GM19467 (cell line): ENCODE measurements around the gene MDFI.

Experiments
- ATAC-seq: cut with Tn5 transposase; IDR thresholded peaks from one replicate; pipeline ENCODE4 v1.9.1; 2021; ENCODE audit warnings: mild to moderate bottlenecking, moderate library complexity; ENCODE audit not compliant: unreplicated experiment

Gene MDFI

DNA sequence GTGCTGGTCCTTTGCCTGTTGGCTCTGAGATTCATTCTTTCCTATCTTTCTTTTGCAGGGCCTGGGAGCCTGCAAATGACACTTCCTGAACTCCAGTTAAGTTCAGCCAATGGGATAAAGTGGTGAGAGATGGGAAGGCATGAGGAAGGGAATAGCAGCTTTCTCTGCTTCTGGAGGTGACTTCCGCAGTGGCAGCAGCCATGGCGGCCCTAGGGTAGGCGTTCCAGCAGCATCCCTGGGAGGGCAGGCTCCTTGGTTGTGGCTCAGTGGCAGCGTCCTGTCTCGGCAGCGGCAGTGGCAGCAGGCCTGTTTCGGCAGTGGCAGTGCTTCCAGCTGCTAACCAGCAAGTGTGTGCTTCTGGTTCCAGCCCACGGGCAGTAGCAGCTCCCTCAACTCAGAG, 7.3 kb upstream of the MDFI start:
- no peak for ATAC-seq

DNA sequence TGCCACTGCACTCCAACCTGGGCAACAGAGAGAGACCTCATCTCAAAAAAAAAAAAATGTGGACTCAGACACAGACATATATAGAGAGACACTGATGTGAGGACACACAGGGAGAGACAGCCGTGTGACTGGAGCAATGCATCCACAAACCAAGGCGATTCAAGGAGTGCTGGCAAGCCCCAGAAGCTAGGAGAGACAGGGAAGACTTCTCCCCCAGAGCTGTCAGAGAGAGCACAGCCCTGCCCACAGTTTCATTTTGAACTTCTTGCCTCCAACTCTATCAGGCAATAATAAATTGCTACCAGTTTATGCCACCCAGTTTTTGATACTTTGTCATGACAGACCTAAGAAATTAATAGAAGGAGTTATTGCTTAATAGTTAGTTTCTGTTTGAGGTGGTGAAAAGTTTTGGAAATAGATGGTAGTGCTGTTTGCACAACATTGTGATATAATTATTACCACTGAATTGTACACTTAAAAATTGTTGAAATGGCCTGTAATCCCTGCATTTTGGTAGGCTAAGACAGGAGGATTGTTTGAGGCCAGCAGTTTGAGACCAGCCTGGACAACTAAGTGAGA, 5.1 kb upstream of the MDFI start:
- ATAC-seq, result no peak

DNA sequence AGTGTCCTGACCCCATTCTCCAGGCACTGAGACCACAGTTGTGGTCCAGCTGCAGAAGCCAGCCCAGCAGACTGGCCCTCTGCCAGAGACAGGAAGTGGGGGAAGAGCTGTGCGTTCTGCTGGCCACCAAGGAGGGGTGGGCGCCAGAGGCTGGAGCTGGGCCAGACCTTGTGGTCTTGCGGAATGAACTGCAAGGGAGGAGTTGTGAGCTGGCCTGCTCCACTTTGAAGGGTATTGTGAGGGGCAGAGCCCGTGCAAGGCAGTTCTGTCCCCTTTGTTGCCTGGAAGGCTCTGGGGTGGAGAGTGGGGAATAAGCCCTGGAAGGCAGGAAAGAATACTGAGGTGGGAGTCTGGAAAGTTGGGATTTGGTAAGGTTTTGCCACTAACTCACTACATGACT, 3.6 kb upstream of the MDFI start:
- no peak for ATAC-seq

DNA sequence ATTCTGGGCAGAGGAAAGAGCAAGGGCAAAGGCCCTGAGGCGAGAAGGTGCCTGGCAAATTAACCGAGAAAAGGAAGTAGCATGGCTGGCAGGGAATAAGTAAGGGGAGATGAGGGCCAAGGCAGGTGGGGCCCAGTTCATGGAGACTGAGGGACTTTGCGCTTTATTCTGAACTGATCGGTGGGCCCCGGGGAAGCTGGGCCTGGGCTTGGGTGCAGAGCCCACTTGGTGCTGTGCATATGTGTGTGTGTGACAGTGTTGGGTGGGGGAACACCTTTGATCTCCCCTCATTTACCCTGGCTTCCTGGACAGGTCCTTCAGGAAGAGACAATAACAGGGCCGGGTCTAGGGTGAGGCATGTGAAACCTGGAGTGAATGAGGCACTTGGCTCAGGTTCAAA, 2.9 kb upstream of the MDFI start:
- ATAC-seq, result no peak

DNA sequence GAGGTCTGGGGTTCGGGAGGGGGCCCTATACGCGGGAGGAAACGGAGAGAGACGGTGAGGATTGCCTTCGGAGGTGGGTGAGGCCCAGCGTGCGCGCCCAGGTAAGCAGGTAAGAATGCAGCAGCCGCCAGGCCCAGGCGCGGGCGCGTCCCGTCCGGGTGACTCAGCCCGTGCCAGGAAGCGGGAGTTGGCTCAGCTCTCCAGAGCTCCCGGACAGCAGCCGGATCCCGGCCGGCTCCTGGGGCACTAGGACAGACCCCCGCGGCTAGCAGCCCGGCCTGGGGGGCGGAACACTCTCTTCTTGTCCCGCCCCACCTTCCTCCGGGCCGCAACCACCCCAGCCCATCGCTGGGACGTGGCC, 1.5 kb upstream of the MDFI start:
- no peak for ATAC-seq

DNA sequence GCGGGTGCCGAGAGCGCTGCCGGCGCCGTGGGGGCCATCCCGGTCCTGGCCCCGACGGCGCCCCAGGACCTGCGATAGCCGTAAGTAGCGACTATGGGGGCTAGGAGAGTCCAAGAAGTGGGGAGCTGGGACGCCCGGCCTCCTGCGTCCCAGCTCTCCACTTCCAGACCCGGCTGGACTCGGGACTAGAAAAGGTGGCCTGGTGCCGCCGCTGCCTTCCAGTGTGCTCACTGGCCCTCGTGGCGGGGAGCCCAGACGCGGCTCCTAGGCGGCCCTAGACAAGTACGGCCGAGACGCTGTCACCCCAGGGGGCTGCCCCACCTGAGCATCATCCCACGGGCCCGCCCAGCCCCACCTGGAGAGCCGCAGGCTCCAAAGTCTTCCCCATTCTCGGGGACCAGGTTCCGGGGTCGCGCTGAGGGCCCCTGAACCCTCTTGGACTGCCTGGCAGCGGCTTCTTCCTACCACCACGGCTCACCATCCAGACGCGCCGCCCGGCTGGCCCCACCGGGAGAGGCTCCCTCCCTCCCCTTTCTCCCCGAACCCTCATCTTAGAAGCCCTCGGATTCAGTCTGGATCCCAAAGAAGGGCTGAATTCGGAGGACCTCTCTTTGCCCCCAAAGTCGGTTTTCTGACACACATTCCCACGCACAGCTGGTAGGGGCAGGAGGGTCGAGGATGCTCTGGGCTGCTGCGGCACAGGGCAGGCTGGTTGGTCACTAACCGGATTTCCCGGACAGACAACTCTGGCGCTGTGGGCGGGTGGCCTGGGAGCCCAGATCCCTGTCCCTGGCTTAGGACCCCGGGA, 870 bp upstream of the MDFI start:
- no peak for ATAC-seq

DNA sequence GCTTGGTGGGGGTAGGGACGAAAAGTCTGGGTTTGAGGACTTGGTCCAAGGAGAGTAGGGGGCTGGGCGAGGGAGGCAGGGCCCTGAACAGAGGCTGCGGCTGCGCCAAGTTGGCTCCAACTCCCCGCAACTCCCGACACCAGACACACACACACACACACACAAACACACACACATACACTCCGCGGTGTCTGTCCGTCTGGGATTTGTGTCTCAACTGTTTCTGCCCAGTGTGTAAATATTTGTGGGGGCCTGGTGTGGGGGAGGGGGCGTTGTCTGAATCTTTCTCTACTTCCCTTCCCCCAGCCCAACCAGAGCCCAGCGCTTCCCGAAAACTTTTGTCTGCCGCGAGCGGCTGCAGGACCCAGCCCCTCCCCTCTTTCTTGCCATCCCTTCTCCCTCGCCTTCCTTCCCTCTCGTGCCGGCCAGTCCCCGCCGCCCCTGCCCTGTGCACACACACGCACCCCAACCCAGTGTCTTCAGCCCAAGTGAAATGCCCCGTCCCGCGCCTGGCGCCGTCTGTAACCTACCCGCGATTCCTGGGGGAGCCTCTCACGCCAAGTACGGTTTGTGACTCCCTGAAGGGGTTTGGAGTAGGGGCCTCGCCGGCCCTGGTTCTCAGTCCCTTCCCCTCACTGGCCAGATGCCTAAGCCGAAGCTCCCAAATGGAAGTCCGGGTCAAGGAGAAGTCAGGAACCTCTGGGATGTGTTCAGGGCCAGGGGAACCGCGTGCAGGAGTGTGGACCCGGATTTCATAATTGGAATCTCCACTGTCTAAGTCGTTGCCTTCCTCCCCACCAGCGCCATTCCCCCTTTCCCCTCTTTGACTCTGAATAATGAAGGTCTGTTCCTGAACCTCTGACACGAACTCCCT, 904 bp downstream of the MDFI start:
- no peak for ATAC-seq

DNA sequence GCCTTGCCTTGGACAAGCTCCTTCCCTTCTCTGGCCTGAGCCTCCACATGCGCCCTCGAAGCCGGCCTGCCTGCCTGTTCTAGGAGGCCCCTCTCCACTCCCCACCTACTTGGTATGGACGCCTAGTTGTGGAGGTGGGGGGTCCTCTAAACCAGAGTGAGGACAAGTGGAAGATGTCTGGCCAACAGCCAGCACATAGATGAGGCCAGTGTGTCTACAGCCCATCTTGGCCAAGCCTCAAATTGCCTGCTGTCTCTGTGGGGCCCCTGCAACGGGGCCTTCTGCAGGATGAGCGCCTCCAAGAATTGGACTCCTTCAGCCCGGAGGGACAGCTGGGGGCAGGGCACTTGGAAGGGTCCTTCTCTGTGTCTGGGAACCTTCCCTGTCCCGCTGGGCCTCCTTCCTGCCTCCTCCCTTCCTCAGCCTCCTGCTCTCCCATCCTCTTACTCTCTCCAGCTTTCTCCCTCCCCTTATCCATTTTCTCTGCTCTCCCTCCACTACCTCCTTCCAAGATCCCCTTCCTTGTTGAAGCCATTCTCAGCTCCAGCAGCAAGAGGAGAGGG, 1.6 kb downstream of the MDFI start:
- no peak for ATAC-seq

DNA sequence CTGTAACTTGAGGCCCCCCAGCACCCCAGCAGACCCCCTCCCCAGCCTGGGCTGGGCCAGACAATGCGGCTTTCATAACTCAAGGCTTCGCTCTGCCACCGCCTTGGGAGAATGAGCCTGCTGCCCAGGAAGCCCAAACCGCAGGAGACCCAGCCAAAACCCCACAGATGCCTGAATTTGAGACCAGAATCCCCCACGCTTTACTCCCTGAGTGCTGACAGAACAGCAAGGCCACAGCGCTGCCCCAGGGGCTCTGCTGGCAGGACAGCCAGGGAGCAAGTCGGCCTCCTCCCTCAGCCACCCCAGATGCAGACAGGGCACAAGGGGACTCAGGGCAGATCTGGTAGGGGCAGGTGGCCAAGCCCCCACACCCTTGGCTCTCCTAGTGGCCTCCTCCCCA, 2.2 kb downstream of the MDFI start:
- ATAC-seq, result no peak

DNA sequence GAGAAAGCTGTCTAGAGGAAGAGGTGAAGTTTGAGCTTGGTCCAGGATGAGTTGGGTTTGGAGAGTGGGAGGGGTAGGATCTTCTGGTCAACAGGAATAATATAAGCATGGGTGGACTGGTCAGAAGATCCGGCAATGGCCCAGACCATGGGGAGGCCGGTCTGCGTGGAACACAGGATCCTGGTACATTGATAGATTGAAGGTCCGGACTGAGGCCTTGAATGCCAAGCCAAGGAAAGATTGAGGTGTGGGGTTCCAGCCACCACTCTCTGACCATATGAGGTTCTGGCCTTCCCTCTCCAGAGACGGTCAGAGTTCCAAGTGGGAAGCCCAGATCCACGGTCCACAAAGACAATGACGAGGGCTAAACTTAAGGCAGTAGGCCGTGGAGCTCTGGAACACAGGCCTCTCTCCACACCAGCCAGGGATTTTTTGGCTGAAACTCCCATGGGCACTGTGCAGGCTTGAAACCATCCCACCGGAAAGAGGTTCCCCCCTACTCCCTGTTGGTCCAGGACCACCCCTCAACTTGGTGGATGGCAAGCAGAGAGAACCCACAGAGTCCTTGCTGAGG, 3.2 kb downstream of the MDFI start:
- no peak for ATAC-seq

DNA sequence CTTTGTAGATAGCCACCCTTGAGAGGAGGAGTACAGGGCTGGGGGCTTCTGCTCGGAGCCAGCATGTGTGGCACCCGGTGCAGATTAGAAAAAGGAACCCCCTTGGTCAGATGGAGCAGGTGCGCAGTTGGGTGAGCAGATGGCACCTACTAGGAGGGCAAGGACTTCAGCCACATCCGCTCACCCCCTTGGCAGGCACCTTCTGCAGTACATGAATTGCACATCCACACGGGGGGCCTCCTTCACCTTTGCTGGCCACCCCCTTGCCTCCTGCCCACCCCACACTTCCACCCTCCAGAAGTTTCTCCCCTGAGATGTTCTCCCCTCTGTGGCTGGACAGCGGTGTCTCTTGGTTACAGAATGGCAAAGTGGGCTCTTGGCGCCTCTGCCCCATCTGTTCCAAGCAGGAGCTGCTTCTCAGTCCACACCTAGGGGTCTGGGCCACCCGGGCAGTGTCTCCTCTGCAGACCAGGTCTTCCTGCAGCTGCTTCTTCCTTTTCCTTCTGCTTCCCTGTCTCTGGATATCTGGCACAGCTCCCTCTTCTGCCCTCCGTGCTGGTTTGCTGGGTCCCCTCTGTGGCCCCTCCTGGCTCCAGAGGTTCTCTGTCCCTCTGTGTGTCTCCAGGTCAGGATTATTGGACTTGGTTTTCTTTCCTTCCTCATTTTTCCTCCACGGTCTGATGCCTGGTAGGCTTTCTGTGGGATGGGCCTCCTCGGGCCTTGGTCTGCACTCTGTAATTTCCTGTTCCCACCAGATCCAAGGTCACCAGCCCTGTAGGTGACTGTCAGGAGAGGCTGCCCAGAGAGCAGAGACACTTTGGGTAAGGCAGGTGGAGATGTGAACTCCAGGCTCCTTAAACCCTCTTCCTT, 4.1 kb downstream of the MDFI start:
- no peak for ATAC-seq

DNA sequence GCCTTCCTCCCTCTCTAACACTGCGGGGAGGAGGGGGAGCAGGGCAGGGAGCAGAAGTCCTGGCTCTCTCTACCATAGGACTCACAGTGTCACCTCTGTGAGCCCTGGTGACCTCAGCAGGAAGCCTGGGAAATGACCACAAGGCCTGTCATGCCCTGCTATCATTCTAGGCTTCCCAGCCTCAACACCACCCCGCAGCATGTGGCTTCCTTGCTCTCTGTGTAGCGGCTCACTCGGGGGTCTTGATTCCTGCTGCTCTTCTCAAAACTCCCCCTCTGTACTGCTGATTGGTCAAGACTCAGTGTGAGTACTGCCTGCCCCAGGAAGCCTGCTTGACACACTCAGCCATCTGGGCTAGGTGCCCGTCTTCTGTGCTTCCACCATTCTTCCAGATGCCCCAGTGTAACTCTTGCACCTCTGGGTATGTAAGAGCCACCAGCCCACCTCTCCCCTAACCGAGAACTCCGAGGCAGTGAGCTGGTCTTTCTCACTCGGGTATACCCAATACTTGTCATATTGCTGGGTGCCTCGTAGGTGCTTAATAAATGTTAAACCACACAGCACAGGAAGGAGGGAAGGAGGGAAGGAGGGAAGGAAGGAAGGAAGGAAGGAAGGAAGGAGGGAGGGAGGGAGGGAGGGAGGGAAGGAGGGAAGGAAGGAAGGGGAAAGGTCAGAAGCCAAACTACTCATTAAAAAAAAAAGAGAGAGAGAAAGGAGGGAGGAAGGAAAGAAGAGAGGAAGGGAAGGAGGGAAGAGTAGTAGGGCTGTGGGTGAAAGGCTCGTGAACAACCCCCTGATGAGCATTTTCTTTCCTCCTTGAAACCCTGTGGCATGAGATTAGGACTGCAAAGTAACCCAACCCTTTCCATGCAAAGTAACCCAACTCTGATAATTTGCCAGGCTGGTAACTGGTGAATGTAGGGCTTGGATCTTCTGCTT, 5.0 kb downstream of the MDFI start:
- no peak for ATAC-seq

DNA sequence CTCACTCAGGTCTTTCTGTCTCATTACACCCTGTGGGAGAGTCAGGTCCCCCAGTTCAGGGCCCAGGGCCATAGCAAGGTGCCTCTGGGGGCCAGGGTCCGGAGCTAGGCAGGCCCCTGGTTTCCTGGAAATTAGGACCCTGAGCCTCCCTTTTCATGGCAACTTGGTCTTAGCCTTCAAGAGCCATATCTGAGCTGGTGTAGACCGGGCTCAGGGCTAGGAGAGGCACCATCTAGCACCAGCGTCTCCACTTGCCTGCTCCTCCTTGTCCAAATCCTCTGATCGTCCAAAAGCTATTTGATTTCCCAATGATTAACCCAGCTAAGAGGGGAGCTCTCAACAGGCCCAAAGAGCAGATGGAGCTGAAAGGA, 5.6 kb downstream of the MDFI start:
- ATAC-seq, result no peak

DNA sequence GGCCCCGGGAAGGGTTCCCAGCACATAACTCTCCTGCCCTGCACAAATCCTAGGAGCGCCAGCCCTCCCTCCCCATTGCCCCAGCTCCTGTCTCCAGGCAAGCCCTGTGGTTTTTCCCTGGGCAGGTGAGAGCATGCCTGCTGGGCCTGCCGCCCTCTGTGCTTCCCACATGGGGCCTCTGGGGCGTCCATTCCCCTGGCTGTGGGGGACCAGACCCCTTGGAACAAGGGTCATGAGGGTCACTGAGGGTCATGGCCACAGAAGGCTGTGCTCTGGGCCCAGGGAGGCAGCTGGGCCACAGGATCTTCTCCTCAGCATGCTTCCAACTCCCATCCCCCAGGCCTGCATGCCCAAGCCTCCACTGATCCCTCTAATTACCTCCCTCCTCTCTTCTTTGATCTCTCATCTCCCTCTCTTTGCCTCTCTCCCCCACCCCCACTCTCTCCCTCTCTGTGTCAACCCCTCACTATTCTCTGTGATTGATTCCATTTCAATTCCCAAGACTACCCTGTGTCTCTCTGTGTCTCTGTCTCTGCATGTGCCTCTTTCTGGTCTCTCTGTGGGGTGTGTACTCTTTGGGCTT, 6.1 kb downstream of the MDFI start:
- ATAC-seq, result no peak

DNA sequence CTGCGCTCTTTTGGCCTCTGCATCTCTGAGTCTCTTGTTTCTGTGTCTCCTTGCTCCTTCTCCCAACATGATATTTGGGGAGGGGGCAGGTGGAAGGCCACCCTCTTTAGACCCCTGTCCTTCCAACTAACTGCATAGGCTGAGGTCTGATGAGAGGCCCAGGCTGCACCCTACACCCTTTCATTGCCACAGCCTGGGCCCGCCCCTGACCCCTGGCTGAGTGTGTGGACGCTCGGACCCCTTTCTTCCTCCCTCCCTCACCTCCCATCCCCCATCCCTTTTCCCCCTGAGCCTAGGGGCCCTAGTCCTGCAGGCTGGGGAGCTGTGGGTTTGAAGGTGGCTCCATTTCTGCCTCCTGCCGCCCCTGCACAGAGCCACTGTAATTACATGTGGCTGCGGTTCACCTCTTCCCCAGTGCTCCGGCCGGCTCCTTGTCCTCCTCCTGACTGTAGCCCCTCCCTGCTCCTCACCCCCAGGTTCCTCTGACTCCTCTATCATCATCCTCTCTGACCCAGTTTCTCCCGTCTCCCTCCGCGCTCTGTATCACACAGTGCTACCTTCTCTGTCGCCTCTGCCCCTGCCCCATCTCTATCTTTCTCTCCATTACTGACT, 6.8 kb downstream of the MDFI start:
- no peak for ATAC-seq

DNA sequence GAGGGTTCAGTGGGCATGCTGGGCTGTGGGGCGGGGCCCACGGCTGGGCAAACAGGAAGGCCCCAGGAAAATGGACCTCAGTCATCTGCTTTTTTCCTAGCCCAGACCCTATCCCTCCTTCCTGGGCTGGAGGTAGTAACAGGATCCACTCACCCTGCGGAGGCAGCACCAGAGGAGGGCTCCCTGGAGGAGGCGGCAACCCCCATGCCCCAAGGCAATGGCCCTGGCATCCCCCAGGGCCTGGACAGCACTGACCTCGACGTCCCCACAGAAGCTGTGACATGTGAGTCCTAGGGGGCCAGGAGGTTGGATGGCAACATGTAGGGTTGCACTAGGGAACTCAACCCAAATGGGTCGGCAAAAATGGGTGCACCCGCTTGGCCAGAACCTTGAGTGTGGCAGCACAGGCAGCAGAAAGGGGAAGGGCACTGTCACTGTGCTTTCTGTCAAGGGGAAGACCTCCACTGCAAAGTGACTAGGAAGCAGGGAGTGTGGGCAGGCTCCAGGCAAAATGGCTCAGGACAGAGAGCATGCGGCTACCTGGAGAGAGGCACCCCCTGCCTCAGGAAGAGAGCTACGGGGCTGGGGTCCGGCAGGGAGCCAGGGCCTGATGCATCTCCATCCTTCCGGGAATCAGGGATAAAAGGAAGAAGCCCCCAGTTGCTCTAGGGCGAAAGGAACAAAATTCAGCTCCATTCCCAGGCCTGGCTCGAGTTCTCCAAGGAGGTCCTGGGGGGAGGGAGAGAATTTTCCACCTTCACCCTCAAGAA, 7.9 kb downstream of the MDFI start:
- ATAC-seq, result no peak

DNA sequence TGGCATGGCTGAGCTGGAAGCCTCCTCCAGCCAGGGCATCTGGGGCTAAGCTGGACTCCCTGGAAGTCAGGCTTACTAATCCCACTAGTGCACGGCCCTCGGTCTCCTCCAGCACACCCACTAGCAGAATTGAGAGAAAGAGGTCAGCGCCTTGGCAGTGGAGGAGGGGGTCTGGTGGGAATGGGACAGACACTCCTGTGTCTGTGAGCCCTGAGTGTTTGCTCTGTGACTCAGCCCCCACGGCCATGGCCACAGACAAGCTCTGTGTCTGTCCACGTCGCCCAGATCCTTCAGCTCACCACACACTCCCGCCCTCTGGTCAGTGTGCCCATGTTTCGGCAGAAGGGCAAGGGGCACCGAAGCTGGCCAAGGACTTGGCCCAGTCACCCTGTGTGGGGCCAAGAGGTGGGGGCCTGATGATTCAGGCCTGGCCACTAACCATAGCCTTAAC, 8.8 kb downstream of the MDFI start:
- no peak for ATAC-seq
